Measurements from ENCODE around the gene ZNF112.
"Not testable (repeated sequence)": the region's sequence is repeated elsewhere in the genome, so short reads cannot be mapped to it uniquely, and the experiment has no call there.

The ZNF112 gene

GRCh38 chr19:44356383-44357111 lies at the start of gene ZNF112:
TSS of gene ZNF112 (minus strand) at chr19:44356680. CDS start at chr19:44340539, 16,141 bp downstream.
- DNase-seq (ENCODE audit: low spot score): peak; percentile 25

- peak; percentile 89 for DNase-seq (ENCODE audit: low spot score)
Measured at GRCh38 chr19:44401139-44402115, 44.9 kb upstream of the ZNF112 start, which contains the start of gene ZNF285. TSS of gene ZNF285 (minus strand) at chr19:44401608. CDS start at chr19:44397213, 4,395 bp downstream.

GRCh38 chr19:44389268-44389667 lies 32.8 kb upstream of the ZNF112 start:
- DNase-seq (ENCODE audit: low spot score): not testable (repeated sequence)

GRCh38 chr19:44374789-44375188 lies 18.3 kb upstream of the ZNF112 start:
- DNase-seq (ENCODE audit: low spot score): no peak

GRCh38 chr19:44371815-44372480 lies 15.5 kb upstream of the ZNF112 start:
- DNase-seq (ENCODE audit: low spot score): peak; percentile 4

- DNase-seq (ENCODE audit: low spot score): peak; percentile 2
Measured at GRCh38 chr19:44367024-44367423, 10.5 kb upstream of the ZNF112 start.

GRCh38 chr19:44346556-44346955 lies 9.9 kb downstream of the ZNF112 start:
- no peak for DNase-seq (ENCODE audit: low spot score)

GRCh38 chr19:44345959-44346358 lies 10.5 kb downstream of the ZNF112 start:
- DNase-seq (ENCODE audit: low spot score): no peak

- DNase-seq (ENCODE audit: low spot score): no peak
Measured at GRCh38 chr19:44344255-44344654, 12.2 kb downstream of the ZNF112 start.

GRCh38 chr19:44341794-44342193 lies 14.7 kb downstream of the ZNF112 start:
- DNase-seq (ENCODE audit: low spot score): no peak

GRCh38 chr19:44334639-44335038 lies 21.8 kb downstream of the ZNF112 start:
- DNase-seq (ENCODE audit: low spot score): not testable (repeated sequence)

- no peak for DNase-seq (ENCODE audit: low spot score)
Measured at GRCh38 chr19:44332145-44332544, 24.3 kb downstream of the ZNF112 start.

GRCh38 chr19:44315883-44316282 lies 40.6 kb downstream of the ZNF112 start:
- DNase-seq (ENCODE audit: low spot score): no peak

- DNase-seq (ENCODE audit: low spot score): no peak
Measured at GRCh38 chr19:44313231-44313630, 43.2 kb downstream of the ZNF112 start.

GRCh38 chr19:44308011-44308410 lies 48.5 kb downstream of the ZNF112 start:
- no peak for DNase-seq (ENCODE audit: low spot score)

GRCh38 chr19:44306283-44306682 lies 50.2 kb downstream of the ZNF112 start:
- DNase-seq (ENCODE audit: low spot score): no peak

- DNase-seq (ENCODE audit: low spot score): no peak
Measured at GRCh38 chr19:44305457-44305856, 51.0 kb downstream of the ZNF112 start.

- peak; percentile 80 for DNase-seq (ENCODE audit: low spot score)
Measured at GRCh38 chr19:44304659-44305193, 51.8 kb downstream of the ZNF112 start, which contains the start of gene ZNF235. TSS of gene ZNF235 (minus strand) at chr19:44305025. CDS start at chr19:44303404, 1,621 bp downstream.

GRCh38 chr19:44303976-44304568 lies 52.4 kb downstream of the ZNF112 start:
- no peak for DNase-seq (ENCODE audit: low spot score)

- DNase-seq (ENCODE audit: low spot score): no peak
Measured at GRCh38 chr19:44303320-44303719, 53.2 kb downstream of the ZNF112 start.

- no peak for DNase-seq (ENCODE audit: low spot score)
Measured at GRCh38 chr19:44284968-44285367, 71.5 kb downstream of the ZNF112 start.
